HL-60 (cell line): ENCODE measurements around the gene KLHL24.

Experiments used
- DNase-seq, 2 experiments: peaks; one replicate each; pipeline ENCODE4 v3.0.0-alpha.2; 2010 to 2020; ENCODE audit warnings: low read depth in 1 of 2, low spot score in 1 of 2
- H3K27ac ChIP-seq: fragments of 250-450 bp; sonication (Bioruptor Pico); replicated peaks from 2 replicates; pipeline ENCODE4 v1.5.1; 2020; ENCODE audit warnings: mild to moderate bottlenecking, moderate library complexity
- H3K27me3 ChIP-seq: fragments of 250-450 bp; sonication (Bioruptor Pico); 2 replicates; pipeline ENCODE4 v1.5.1; 2021; ENCODE audit warnings: mild to moderate bottlenecking, moderate library complexity; ENCODE audit not compliant: insufficient read depth, poor library complexity, severe bottlenecking
- H3K4me3 ChIP-seq: replicated peaks from 2 replicates; pipeline ENCODE4 v1.5.1; 2011; ENCODE audit warnings: mild to moderate bottlenecking, control low read depth, low read length; ENCODE audit not compliant: insufficient read depth
- GABPA ChIP-seq: IDR thresholded peaks from 2 replicates; pipeline ENCODE4 v1.6.1; 2012; ENCODE audit warnings: low read depth
- POLR2AphosphoS5 ChIP-seq: IDR thresholded peaks from 2 replicates; pipeline ENCODE4 v1.6.1; 2012; ENCODE audit warnings: low read depth
- SPI1 ChIP-seq: IDR thresholded peaks from 2 replicates; pipeline ENCODE4 v1.6.1; 2012; ENCODE audit warnings: low read depth, mild to moderate bottlenecking, borderline replicate concordance
- TF ChIP-seq, protein P1 (sequence below): IDR thresholded peaks from one replicate; pipeline ENCODE4 v1.5.1; 2011; ENCODE audit warnings: low read length, control low read depth, inconsistent platforms; ENCODE audit not compliant: insufficient read depth
- TF ChIP-seq, protein P2 (sequence below): IDR thresholded peaks from 2 replicates; pipeline ENCODE4 v1.6.1; 2012; ENCODE audit warnings: low read depth; ENCODE audit not compliant: insufficient replicate concordance

KLHL24 gene

DNA sequence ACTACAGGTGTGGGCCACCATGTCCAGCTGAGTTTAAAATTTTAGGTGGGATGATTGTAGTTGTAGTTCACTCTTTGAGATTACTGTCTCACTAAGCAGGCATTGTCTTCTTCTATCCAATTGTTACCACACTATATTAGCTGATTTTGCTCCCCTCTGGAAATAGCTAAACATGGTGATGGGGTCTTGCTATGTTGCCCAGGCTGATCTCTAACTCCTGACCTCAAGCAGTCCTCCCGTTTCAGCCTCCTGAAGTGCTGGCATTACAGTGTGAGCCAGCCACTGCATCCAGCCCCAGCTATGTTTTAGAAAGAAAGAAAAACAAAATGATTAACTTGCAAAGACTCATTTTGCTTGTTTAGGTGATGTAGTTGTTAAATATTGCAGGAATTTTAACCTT, 92.8 kb downstream of the KLHL24 start:
- no peak for DNase-seq
- H3K4me3 ChIP-seq, result no peak overlapping the region
- H3K27ac ChIP-seq, result no peak overlapping the region
- TF ChIP-seq POLR2AphosphoS5 (no peak), SPI1 (no peak), GABPA (no peak)
- TF ChIP-seq, protein P1, sequence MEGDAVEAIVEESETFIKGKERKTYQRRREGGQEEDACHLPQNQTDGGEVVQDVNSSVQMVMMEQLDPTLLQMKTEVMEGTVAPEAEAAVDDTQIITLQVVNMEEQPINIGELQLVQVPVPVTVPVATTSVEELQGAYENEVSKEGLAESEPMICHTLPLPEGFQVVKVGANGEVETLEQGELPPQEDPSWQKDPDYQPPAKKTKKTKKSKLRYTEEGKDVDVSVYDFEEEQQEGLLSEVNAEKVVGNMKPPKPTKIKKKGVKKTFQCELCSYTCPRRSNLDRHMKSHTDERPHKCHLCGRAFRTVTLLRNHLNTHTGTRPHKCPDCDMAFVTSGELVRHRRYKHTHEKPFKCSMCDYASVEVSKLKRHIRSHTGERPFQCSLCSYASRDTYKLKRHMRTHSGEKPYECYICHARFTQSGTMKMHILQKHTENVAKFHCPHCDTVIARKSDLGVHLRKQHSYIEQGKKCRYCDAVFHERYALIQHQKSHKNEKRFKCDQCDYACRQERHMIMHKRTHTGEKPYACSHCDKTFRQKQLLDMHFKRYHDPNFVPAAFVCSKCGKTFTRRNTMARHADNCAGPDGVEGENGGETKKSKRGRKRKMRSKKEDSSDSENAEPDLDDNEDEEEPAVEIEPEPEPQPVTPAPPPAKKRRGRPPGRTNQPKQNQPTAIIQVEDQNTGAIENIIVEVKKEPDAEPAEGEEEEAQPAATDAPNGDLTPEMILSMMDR, result no peak
- TF ChIP-seq, protein P2, sequence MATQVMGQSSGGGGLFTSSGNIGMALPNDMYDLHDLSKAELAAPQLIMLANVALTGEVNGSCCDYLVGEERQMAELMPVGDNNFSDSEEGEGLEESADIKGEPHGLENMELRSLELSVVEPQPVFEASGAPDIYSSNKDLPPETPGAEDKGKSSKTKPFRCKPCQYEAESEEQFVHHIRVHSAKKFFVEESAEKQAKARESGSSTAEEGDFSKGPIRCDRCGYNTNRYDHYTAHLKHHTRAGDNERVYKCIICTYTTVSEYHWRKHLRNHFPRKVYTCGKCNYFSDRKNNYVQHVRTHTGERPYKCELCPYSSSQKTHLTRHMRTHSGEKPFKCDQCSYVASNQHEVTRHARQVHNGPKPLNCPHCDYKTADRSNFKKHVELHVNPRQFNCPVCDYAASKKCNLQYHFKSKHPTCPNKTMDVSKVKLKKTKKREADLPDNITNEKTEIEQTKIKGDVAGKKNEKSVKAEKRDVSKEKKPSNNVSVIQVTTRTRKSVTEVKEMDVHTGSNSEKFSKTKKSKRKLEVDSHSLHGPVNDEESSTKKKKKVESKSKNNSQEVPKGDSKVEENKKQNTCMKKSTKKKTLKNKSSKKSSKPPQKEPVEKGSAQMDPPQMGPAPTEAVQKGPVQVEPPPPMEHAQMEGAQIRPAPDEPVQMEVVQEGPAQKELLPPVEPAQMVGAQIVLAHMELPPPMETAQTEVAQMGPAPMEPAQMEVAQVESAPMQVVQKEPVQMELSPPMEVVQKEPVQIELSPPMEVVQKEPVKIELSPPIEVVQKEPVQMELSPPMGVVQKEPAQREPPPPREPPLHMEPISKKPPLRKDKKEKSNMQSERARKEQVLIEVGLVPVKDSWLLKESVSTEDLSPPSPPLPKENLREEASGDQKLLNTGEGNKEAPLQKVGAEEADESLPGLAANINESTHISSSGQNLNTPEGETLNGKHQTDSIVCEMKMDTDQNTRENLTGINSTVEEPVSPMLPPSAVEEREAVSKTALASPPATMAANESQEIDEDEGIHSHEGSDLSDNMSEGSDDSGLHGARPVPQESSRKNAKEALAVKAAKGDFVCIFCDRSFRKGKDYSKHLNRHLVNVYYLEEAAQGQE, result no peak
- no peaks in the 10 kb centered on the region for H3K27me3 ChIP-seq

DNA sequence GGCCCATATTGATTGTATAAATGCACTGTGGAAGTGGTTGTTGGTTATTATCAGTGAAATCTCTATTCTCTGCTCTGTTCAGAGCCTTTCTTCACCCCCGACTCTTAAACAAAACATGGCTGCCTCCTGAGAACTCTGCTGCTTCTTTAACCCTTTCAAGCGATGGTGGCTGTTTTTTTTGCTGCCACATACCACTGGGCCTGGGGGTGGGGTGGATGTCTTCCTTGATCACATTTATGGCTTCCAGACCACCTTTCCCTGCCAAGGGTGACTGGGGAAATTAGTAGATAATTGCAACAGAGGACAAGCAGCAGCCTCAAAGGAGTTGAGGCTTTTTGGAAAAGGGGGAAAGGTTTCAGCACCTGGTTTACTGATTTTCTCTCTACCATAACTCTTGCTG, 94.9 kb downstream of the KLHL24 start:
- H3K27ac ChIP-seq, result no peak overlapping the region
- no peak for DNase-seq
- H3K27me3 ChIP-seq, result no peaks in the 10 kb centered on the region
- no peak overlapping the region for H3K4me3 ChIP-seq
- TF ChIP-seq GABPA (no peak), POLR2AphosphoS5 (no peak), SPI1 (no peak)
- TF ChIP-seq, protein P2, result no peak
- TF ChIP-seq, protein P1, result no peak

DNA sequence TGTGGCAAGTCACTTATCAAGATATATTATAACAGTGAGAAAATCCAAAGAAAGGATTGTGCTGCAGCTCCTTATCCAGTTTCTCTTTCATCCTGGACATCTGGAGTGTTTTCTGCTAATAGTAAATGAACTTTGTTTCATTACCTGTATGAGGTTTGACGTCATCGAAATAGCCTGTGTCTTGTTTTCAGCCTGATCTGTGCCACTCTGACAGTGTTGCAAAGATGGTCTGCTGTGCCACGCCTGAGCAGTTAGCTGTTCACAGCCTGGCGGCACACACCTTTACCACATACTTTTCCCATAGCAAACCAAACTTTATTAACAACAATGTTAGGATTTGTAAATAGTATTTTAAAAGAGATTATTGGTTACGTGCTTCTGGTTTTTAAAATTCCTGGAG, 96.2 kb downstream of the KLHL24 start:
- H3K27ac ChIP-seq, result no peak overlapping the region
- no peaks in the 10 kb centered on the region for H3K27me3 ChIP-seq
- TF ChIP-seq SPI1 (no peak), GABPA (no peak), POLR2AphosphoS5 (no peak)
- TF ChIP-seq, protein P1, result no peak
- TF ChIP-seq, protein P2, result no peak
- DNase-seq, result no peak
- H3K4me3 ChIP-seq, result no peak overlapping the region
